Liver (tissue), 9 donors: ENCODE measurements around the gene DOK3. TPM values are rescaled to one million over a fixed set of nuclear protein-coding genes. Genes with fewer than 3 reads are reported as not detected.

Experiments used
- DNase-seq: peaks from one replicate; pipeline ENCODE4 v3.0.0-alpha.2; 2017; ENCODE audit warnings: low spot score
- H3K27ac ChIP-seq, 2 donors: one replicate each; pipeline ENCODE4 v1.7.0; 2013; ENCODE audit warnings: inconsistent platforms in 2 of 2, low read length in 2 of 2, control low read depth in 1 of 2, low read depth in 1 of 2, mild to moderate bottlenecking in 1 of 2
- H3K27me3 ChIP-seq, 4 donors: one replicate each; pipeline versions ENCODE4 v1.6.1 to v1.7.0; 2013; ENCODE audit warnings: low read length in 3 of 4, inconsistent platforms in 1 of 4, mild to moderate bottlenecking in 1 of 4, moderate library complexity in 1 of 4; ENCODE audit not compliant: control insufficient read depth in 4 of 4, insufficient read depth in 4 of 4
- H3K36me3 ChIP-seq, 4 donors: one replicate each; pipeline versions ENCODE4 v1.6.1 to v1.7.0; 2013; ENCODE audit warnings: low read length in 3 of 4, mild to moderate bottlenecking in 3 of 4, low read depth in 1 of 4, moderate library complexity in 1 of 4; ENCODE audit not compliant: control insufficient read depth in 4 of 4, insufficient read depth in 3 of 4
- H3K4me1 ChIP-seq, 4 donors: one replicate each; pipeline versions ENCODE4 v1.6.1 to v1.7.0; 2013; ENCODE audit warnings: low read length in 3 of 4, mild to moderate bottlenecking in 3 of 4, moderate library complexity in 1 of 4; ENCODE audit not compliant: control insufficient read depth in 4 of 4, insufficient read depth in 4 of 4
- H3K4me3 ChIP-seq, 3 donors: one replicate each; pipeline versions ENCODE4 v1.6.1 to v1.7.0; 2013; ENCODE audit warnings: low read length in 3 of 3, control low read depth in 1 of 3, low read depth in 1 of 3, mild to moderate bottlenecking in 1 of 3
- H3K9ac ChIP-seq, 2 donors: one replicate each; pipeline ENCODE4 v1.7.0; 2013; ENCODE audit warnings: low read length in 2 of 2, mild to moderate bottlenecking in 2 of 2, moderate library complexity in 2 of 2, control low read depth in 1 of 2, low read depth in 1 of 2
- H3K9me3 ChIP-seq, 4 donors: one replicate each; pipeline versions ENCODE4 v1.6.1 to v1.7.0; 2013; ENCODE audit warnings: low read length in 3 of 4; ENCODE audit not compliant: control insufficient read depth in 4 of 4
- CTCF ChIP-seq: fragments of 150-350 bp; IDR thresholded peaks from 2 replicates; pipeline ENCODE4 v1.5.1; 2017; ENCODE audit warnings: improper control_type of control experiment, low read depth, low read length; ENCODE audit not compliant: missing input control
- EGR1 ChIP-seq, 2 donors: IDR thresholded peaks; 2 replicates each; pipeline ENCODE4 v1.6.1; 2016 to 2018; ENCODE audit warnings: antibody characterized with exemption in 2 of 2, low read depth in 2 of 2
- HNF4A ChIP-seq, 2 donors: conservative IDR thresholded peaks; 2 replicates each; pipeline ENCODE4 v1.6.1; 2016; ENCODE audit warnings: antibody characterized with exemption in 2 of 2, mild to moderate bottlenecking in 2 of 2
- HNF4G ChIP-seq: IDR thresholded peaks from 2 replicates; pipeline ENCODE4 v1.6.1; 2016; ENCODE audit warnings: antibody characterized with exemption
- MAX ChIP-seq: IDR thresholded peaks from 2 replicates; pipeline ENCODE4 v1.6.1; 2016; ENCODE audit warnings: antibody characterized with exemption
- ZBTB33 ChIP-seq: IDR thresholded peaks from 2 replicates; pipeline ENCODE4 v1.6.1; 2016; ENCODE audit warnings: antibody characterized with exemption
- WGBS: extraction: QIAGEN DNeasy Blood & Tissue Kit; methylation state at CpG from one replicate; pipeline ENCODE4 v1.1.7; 2013; 5-methylcytosine and 5-hydroxymethylcytosine counted together
- polyA plus RNA-seq, 2 donors: library from polyadenylated mRNA; stranded (reverse) in 1 of 2; unstranded in 1 of 2; fragments of 200-250 nt in 1 of 2; fragments of >200 nt in 1 of 2; fragmentation: Nextera tagmentation in 1 of 2; extraction: Ambion mirVana in 1 of 2; gene quantifications; one replicate each; pipeline versions ENCODE4 v1.2.1 to v1.2.3, GENCODE V29; 2013 to 2015
- total RNA-seq, 2 donors: library from RNA; depleted of rRNA; stranded (reverse); fragments of >200 nt; gene quantifications; one replicate each; pipeline ENCODE4 v1.2.3, GENCODE V29; 2014
- donor health status: healthy.
- donor health status: healthy.
- donor health status: healthy.
- donor health status: healthy.
- donor health status: healthy.

Gene DOK3
- total and polyA plus RNA-seq, 4 donors, result 1.7 to 19.2 (median 6.6) TPM

GRCh38 chr5:177507596-177508220, 1.9 kb downstream of the DOK3 start:
- H3K27me3 ChIP-seq, result no peaks in the 10 kb centered on the region
- H3K4me3 ChIP-seq, result no peak overlapping the region
- 80% methylated on average over 17 of the region's 17 CpGs for WGBS
- H3K9ac ChIP-seq, result no peak overlapping the region
- peaks cover 3 to 21% (median 5%) of the 10 kb centered on the region in 4 donors for H3K36me3 ChIP-seq
- no peak for DNase-seq
- TF ChIP-seq MAX (no peak), ZBTB33 (no peak)
- H3K9me3 ChIP-seq, result no peaks in the 10 kb centered on the region
- H3K4me1 ChIP-seq, result peaks cover 0 to 3% (median 0%) of the 10 kb centered on the region in 4 donors
- H3K27ac ChIP-seq, result peak overlapping the region in 1 of 2 donors; percentile 81

GRCh38 chr5:177507165-177507564, 2.5 kb downstream of the DOK3 start:
- H3K9me3 ChIP-seq, result no peaks in the 10 kb centered on the region
- H3K4me1 ChIP-seq, result no peaks in the 10 kb centered on the region
- WGBS, result 85% methylated on average over 9 of the region's 9 CpGs
- no peak overlapping the region for H3K4me3 ChIP-seq
- TF ChIP-seq HNF4G, result no peak
- TF ChIP-seq HNF4A (conservative IDR thresholded peaks at IDR 0.05), result no peak
- peak; percentile 16 for TF ChIP-seq CTCF
- peaks cover 3 to 16% (median 5%) of the 10 kb centered on the region in 4 donors for H3K36me3 ChIP-seq
- DNase-seq, result no peak
- H3K9ac ChIP-seq, result no peak overlapping the region
- H3K27ac ChIP-seq, result no peak overlapping the region
- H3K27me3 ChIP-seq, result no peaks in the 10 kb centered on the region

- Histone ChIP-seq H3K27me3 (no peaks in the 10 kb centered on the region), H3K36me3 (no peaks in the 10 kb centered on the region), H3K4me1 (peaks cover 0 to 3% (median 2%) of the 10 kb centered on the region in 4 donors), H3K4me3 (no peak overlapping the region), H3K27ac (no peak overlapping the region), H3K9me3 (no peaks in the 10 kb centered on the region), H3K9ac (no peak overlapping the region)
- TF ChIP-seq EGR1 (IDR thresholded peaks at IDR 0.05; ENCODE audit: low read depth in 2 of 2), result no peak
- 97% methylated on average over 4 of the region's 4 CpGs for WGBS
- no peak for DNase-seq
Observed at GRCh38 chr5:177505075-177505474, 4.6 kb downstream of the DOK3 start.
